Skeletal muscle tissue (tissue), 1 donor: ENCODE measurements around the gene HSF5. TPM values are rescaled to one million over a fixed set of nuclear protein-coding genes. Genes with fewer than 3 reads are reported as not detected.

Experiments
- total RNA-seq: library from RNA; depleted of rRNA; stranded (reverse); fragments of >200 nt; gene quantifications from one replicate; pipeline ENCODE4 v1.2.3, GENCODE V29; 2014

Gene HSF5
- total RNA-seq, 1 donor from 2014 or later = under 0.01 TPM

Other genes starting within 250 kb of the HSF5 start
- gene LPO, start 249.8 kb downstream of the HSF5 start, total RNA-seq = not detected
- gene MPO, start 207.5 kb downstream of the HSF5 start, total RNA-seq = 14.1 TPM
- gene TSPOAP1, start 159.6 kb downstream of the HSF5 start, total RNA-seq = 1.0 TPM
- gene SUPT4H1, start 136.2 kb downstream of the HSF5 start, total RNA-seq = 62.6 TPM
- not detected for gene RNF43, start 70.9 kb downstream of the HSF5 start, total RNA-seq
- 23.0 TPM for gene MTMR4, start 26.2 kb upstream of the HSF5 start, total RNA-seq
- under 0.01 TPM for gene TEX14, start 203.6 kb upstream of the HSF5 start, total RNA-seq
- 26.6 TPM for gene RAD51C, start 204.2 kb upstream of the HSF5 start, total RNA-seq